Islet of Langerhans (tissue), 1 donor: Measurements from ENCODE around the gene GALNT1.

Experiments
- FAIRE-seq: peaks from one replicate; lab custom pipeline; 2011; peaks lifted over from hg19 to GRCh38; lab: Jason Lieb, UNC

The GALNT1 gene

DNA sequence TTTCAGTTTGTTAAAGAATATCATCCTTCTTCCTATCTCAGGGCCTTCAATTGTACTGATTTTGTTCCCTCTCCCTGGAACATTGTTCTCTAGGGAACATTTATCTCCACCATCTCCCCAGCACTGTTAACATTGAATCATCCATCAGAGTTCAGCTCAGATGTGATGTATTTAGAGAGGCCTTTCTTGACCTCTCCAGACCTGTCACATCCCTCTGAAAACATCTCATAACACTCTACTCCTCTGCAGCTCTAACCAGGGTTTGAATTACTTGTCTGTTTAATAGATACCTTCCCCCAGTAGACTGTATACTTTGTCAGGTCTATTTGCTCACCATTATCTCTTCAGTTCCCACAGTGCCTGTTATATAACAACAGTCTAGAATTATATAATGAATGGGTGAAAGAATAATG is 98.6 kb downstream of the GALNT1 start:
- no peak for FAIRE-seq

DNA sequence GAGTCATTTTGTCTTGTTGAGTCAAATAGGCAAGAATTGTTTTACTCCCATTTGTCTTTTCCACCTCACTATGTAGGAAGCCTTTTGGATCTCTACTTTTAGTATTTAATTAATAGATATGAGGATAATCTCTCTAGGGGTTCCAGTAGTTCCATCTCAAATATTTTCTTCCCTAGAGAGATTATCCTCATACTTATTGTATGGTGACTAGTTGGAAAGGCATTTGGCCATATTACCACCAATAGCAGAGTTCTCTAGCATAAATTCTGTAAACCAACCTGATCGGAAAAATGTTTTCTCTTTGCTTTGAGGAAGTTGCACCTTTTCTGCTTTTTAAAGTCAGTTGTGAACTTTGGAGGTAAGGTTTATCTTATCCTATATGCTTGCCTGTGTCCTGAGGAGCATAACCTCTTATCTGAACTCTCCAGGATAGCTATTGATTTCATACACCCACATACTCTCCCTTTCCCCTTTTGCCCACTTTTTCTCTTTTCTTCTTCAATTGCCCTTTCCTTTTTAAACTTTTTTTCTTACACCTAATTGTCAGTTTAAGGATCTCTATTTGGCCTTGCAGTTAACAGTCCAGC is 100.8 kb downstream of the GALNT1 start:
- no peak for FAIRE-seq

DNA sequence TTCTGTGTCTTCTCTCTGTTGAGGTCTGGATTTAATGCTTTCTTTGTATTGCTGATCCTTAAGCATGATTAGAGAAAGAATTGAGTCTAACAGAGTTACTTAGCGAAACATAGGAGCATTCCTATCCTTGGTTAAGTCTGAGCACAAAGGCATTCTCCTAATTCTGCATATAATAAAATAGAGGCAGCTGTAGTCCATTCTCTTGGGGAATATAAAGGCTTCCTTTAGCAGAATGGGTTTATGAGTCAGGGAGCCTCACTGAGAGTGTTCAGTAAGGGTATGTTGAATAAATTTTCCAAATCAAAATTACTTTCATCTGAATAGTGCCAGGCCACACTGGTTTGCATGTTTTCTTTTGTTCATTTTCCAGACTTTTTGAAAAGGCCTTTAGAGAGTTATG is 101.5 kb downstream of the GALNT1 start:
- FAIRE-seq, result no peak

DNA sequence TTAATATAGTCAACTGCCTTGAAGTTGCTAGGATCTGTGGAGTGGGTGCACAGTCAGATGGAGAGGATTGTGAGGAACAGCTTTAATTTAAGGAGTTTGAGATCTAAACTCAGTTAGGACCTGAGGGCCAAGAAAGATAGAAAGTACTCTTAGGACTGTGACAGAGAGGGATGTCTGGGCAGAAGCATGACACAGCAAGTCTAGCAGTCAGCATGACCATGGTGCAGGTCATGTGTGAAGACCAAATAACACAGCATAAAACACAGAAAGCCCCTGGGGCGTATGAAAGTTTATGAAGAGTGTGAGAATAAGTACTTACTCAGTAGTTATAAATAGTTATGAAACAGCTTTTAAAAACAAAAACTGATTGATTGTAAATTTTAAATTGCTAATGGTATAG is 107.2 kb downstream of the GALNT1 start:
- FAIRE-seq, result no peak

DNA sequence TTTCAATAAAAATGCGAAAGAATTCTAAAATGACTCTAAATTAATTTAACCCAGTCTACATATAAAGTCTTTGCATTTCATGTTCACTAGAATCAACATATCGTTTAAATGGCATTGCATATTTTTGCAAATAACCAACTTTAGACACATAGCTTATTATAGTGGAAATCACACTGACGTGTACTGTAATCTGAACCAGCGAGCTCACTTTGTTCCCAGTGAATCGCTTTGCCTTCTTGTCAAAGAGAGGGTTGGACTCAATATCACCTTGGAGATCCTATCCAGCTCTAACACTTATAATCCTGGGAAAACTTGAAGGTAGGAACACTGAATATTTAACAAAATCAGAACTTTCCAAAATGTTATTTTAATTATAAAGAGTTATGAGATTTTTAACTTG is 108.2 kb downstream of the GALNT1 start:
- FAIRE-seq, result no peak

DNA sequence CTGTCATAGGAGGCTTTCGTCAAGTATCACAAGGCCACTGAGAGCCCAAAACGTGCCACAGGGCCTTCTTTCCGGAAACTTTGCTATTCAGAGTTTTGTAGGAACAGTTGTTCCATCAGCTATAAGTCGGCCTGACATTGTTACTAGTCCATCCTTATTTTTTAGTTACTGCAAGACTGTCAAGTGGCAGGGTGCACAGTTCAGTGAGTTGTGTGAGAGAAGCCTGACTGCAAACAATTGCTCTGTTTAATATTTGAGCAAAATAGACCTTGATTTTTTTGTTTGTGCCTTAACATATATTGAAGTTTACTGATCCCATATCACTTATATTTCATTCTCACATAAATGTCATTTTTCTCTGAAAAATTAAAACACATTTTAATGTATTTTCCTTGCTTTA is 110.1 kb downstream of the GALNT1 start:
- FAIRE-seq, result no peak

DNA sequence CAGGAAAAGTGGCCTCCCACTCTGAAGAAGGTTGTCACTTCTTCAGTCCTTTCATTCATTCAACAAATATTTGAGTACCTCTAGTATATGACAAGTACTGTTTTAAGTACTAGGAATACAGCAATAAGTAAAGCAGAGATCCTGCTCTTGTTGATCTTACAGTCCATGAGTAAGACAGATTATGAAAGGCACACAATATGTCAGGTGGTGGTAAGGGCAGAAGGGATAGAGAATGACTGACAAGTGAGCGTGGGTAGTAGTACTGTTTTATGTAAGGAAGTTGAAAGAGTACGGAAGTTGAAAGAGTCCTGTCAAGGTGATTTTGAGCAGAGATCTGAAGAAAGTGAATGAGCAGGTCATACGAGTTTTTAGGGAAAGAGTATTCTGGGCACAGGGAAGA is 111.3 kb downstream of the GALNT1 start:
- FAIRE-seq, result no peak

DNA sequence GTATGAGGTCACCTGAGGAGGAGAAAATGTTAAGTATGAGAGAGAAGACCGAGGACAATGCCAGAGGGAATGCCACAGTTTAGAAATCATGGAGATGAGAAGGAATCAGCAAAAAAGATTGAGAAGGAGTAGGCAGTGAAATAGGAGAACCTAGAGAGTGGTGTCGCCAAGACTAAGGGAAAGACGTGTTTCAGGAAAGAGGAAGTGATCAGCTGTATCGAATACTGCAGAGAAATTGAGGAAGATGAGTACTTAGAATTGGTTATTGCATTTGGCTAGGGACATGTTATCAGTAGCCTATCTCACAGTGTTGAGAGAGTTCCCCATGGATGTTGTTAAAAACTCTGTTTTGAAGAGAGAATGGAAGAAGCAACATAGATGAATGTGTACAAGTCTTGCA is 112.3 kb downstream of the GALNT1 start:
- FAIRE-seq, result no peak

DNA sequence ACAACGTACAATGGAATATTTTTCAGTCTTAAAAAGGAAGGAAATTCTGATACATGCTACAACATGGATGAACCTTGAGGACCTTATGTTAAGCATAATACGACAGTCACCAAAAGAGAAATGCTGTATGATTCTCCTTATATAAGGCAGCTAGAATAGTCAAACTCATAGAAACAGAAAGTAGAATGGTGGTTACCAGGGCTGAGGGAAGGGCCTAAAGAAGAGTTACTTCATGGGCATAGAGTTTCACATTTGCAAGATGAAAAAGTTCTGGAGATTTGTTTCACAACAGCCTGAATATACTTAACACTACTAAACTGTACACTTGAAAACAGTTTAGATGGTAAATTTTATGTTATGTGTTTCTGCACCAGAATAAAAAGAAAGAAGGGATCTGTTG is 113.3 kb downstream of the GALNT1 start:
- FAIRE-seq, result no peak

DNA sequence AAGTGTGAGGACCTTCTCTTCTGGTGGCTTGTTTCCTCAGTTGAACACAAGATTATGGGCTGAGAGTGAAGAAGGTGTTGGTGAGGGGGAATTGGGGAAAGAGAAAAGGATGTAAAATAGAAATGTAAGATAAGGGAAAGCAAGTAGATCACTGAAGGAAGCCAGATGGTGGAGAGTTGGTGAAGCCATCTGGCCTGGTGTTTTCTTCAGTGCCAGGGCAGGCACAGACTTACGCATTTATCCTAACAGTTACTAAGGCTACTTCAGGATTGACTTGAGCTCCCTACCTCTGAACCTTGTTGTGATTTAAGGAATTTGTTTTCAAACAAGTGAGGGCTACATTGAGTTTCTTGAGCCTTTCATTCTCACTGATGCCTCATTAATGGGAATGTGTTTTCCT is 113.8 kb downstream of the GALNT1 start:
- no peak for FAIRE-seq

DNA sequence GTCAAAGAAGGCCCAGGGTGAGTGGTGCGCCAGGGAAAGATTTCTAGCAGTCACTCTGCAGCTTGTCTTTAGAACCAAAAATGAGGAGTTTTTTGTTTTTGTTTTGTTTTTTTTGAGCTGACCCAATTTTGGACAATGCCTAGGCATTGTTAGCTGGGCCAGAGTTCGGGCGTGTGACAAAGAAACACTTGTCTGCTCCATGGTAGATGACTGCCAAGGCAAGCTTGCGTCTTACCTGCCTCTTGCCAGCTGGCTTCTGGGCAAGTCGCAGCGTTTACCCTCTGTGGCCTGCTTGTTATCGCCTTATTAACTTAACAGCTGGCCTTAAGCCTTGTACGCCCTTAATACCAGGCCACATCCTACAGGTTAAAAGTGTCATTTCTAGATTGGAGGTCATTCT is 114.3 kb downstream of the GALNT1 start:
- no peak for FAIRE-seq

DNA sequence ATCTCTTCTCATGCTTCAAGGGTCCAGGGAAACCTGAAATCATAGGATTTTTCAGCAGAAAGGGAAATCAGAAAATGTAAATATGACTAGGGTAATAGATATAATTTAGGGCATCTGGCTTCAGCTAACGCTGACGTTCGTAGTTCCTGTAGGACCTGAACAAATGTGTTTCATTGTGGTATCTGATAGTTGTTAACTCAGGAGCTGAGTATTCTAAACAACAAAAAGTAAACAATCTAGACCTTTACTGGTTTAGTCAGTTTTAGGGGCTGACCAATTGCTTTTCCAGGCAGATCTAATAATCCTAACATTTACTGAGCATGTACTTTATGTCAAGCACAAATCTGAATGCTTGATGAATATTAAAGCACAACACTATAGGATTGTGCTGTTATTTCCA is 114.8 kb downstream of the GALNT1 start:
- FAIRE-seq, result no peak

DNA sequence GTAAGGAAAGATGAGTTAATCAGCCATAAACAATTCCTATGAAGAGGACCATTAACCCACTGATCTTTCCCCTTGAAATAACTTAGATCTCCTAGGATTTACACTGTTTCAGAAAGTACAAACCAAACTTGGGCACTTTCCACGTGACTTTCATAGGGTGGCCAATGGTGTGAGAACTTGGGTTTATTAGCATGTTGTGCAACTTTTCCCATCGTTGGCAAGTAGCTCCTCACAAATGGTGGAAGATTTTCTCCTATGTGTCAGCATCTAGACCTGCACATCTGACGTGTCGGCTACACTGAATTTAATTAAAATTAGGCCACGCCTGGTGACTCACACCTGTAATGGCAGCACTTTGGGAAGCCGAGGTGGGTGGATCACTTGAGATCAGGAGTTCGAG is 116.3 kb downstream of the GALNT1 start:
- no peak for FAIRE-seq

DNA sequence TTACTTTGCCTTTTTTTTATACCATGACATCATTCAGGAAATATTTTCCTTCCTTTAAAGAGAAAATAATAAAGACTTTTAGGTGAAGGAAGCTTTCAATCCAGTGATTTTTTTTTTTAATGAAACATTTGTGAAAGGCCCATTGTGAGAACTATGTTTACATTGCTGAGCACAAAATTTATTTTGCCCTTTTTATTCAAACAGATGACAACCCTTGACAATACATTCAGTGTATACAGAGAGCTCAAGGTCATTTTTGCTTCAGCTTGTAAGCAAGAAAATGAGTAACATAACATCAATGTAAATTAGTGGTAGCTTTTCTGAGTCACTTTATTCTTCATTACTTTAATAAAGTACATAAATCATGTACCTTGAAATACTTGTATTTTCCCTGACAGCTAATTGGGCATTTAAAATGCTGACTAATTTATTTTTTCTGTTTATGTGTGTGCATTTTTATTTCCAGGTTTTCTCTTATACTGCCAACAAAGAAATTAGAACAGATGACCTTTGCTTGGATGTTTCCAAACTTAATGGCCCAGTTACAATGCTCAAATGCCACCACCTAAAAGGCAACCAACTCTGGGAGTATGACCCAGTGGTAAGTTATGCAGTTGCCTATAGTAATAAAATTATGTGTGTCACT is 121.6 kb downstream of the GALNT1 start:
- FAIRE-seq, result no peak

DNA sequence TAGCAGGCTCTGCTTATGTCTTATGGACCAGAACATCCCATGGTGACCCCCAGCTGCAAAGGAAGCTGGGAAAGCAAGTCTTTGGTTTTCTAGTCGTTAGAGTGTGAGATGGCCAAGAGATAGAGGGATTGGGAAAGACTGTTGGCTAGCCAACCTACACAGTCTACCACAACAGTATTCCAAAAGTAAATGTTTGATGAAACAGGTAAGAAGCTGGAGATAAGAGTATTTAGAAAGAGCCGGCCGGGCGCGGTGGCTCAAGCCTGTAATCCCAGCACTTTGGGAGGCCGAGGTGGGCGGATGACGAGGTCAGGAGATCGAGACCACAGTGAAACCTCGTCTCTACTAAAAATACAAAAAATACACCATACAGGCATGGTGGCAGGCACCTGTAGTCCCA is 124.4 kb downstream of the GALNT1 start:
- no peak for FAIRE-seq

DNA sequence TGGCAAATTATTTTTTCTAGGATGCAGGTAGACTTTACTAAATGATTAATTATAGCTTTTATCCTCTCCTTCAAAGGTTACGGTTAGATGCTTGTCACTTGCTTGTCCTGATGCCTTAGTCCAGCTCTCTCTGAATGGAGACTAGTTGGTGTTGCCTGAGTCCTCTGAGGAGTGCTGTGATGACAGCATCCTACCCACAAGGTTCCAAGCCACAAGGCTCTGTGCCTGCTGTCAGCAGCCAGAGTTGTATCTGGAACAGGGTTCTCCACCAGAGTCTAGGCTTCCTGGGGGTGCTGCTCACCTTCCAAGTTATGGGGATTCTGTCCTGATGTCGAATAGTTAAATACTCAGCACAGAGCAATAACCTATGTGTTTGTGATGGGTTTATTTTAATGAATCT is 125.7 kb downstream of the GALNT1 start:
- FAIRE-seq, result no peak

DNA sequence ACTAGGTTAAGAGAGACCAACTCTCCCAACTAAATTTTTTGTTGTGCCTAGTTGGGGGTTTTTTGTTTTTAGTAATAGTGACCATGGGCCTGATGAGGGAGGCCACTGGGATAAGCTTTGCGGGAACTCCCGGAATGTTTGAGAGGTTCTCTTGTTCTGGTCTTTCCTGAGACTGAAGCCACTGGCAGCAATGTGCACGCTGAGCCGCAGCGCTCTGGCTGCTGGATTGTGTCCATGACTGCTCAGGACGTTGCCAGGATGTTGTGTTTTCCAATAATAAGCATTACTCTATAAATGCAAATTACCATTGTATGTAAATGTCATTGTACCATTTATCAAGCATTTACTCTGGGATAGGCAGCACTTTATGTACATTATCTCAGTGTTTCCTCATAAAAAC is 126.1 kb downstream of the GALNT1 start:
- FAIRE-seq, result no peak

DNA sequence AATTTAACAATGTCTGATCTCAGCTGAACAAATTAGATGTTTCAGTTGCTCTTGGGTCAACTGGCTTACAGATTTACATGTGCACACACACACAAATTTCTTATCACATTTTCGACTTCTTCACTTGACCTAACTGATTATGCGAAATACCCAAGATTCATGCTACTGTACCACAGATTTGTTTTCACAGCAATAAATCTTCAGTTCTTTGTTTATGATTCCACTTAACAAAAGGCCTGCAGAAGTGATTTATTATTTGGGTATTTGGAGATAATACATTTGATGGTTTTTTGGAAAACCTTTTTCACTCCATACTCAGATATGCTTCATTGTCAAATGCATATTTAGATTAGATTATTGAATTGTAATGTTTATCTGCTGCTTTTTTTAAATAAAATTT is 129.0 kb downstream of the GALNT1 start:
- FAIRE-seq, result no peak

DNA sequence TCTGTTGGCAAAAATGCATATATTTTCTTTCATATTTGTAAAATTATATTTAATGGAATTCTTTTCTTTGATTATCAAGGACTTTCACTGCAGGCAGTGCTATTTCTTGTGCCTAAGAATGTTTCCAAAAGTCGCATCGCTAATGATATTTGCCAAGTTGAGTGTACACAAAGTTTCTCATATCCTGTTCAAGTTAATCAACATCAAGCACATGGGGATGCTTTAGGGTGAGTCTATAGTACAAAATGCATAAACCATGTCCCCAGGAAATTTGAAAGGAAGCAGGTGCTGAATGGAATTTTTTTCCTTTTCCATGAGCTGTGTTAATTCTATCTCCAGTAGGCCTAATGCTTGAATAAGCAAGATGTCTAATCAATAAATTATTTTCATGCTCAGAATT is 129.7 kb downstream of the GALNT1 start:
- peak; percentile 24 for FAIRE-seq

DNA sequence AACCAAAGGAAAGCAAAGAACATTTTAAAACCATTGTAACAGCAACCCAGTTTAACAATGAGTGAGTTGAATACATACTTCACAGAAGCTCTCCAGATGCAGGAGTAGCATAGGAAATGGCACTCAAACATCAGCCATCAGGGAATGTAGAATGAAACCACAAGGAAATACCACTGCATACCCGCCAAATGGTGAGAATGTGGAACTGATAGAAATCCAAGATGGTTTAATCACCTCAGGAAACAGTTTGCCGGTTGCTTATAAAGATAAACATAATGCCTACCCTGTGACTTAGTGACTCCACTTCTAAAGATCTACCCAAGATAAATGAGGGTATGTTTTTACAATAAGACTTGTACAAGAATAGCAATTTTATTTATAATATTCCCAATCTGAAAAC is 132.0 kb downstream of the GALNT1 start:
- no peak for FAIRE-seq

DNA sequence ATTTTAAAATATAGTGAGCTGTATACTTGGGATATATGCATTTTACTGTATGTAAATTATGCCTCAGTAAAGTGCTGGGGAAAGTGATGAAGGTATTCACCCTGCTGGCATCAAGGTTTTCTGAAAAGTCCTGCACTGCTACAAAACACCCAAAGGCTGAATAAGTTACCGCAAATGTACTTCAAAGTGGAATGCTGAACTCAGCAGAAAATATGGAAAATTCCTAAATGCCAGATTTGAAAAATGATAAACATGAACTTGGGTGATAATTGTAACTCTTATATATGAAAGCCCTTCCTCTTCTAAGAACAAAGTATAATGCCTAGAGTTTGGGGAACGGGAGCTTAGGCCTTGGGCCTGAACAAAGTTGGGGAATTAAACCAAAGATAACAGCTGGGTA is 133.0 kb downstream of the GALNT1 start:
- FAIRE-seq, result no peak

DNA sequence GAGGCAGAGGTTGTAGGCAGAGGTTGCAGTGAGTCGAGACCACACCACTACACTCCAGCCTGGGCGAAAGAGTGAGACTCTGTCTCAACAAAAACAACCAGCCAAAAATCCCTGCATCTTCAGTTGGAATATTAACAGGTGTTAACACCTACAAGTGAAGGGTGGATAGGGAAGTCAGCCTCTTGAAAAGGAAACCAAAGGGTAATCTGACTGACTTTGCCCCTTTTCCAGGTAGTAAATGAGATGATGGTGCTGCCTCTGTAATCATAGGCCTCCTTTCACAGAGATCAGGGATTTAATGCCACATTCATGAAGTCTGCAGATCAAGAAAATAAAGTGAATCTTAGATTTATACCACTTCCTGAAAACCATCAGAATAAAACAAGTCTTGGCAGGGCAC is 133.6 kb downstream of the GALNT1 start:
- no peak for FAIRE-seq

DNA sequence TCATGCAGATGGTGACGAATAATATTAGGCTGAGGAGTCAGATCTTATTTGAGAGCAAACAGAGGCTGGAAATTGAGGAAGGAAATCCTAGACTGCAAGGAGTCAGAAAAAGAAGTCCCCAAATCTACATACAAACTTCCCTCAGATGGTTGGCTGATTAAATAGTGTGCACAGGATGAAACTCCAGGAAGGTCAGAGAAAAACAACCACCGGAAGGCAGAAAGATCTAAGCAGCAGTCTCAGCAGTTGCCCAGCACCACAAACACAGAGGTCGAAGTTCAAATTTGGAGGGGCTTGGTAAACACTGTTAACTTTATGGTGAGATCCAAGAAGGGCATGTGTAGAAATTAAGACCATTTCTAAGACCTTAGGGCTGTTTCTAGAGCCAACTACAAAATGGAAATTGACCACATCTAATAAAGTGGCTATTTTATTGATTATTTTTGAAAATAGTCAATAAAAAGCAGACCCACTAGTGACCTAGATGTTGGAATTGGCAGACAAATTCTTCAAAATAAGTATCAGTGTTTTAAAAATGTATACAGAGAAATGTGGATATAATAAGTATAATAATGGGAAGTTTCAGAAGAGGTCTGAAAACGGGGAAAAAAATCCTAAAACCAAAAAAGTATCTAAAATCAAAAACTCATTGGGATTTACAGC is 134.8 kb downstream of the GALNT1 start:
- FAIRE-seq, result no peak

DNA sequence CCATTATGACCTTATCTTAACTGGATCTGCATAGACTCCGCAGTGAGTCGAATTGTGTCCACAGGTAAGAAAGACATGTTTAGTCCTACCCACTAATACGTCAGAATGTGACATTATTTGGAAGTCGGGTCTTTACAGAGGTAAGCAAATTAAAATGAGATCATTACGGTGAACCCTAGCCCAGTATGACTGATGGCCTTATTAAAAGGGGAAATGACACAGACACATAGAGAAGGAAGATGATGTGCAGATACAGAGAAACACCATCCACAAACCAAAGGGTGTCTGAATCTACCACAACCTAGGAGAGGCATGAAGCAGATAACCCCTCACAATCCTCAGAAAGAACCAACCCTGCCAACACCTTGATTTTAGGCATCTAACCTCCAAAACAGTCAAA is 135.6 kb downstream of the GALNT1 start:
- no peak for FAIRE-seq
